Caki2 (cell line): ENCODE results near the gene ALDH1L1. TPM values are rescaled to one million over a fixed set of nuclear protein-coding genes. Genes with fewer than 3 reads are reported as not detected.
"Not testable (repeated sequence)": the region's sequence is repeated elsewhere in the genome, so short reads cannot be mapped to it uniquely, and the experiment has no call there.

Experiments used
- DNase-seq: peaks from one replicate; pipeline ENCODE4 v3.0.0-alpha.2; 2015; ENCODE audit warnings: low read depth
- in situ Hi-C: cut with HindIII; loops from 2 replicates; pipeline ENCODE4 v1.10.0; 2016; ENCODE audit warnings: low sequenced_read_pairs, low pct_unique_long_range_greater_than_20kb, mixed read lengths
- total RNA-seq: library from RNA; depleted of rRNA; stranded (reverse); fragments of >200 nt; shearing (Covaris generic); gene quantifications from 2 replicates; pipeline ENCODE4 v1.2.3, GENCODE V29; 2014; ENCODE audit warnings: low replicate concordance

ALDH1L1 gene
- total RNA-seq, 1 experiment from 2014 or later = 5.9 TPM

DNA sequence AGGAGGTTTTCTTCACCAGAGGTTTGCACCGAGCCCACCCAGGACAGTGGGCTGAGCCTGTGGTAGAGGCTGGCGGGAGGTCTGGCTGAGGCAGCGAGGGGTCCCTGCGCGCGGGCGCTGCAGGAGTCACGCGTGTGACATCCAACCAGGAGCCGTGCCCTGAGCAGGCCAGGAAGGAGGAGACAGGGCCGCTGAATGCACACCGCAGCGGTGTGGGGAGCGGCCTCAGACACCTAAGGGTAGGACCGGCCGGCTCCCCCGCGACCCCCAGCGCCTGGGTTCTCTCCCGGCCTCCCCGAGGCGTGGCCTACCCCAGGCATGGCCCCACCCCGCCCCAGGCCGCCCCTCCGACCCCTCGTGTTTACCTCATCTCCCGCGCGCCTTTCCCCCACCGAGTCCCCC, 96.9 kb downstream of the ALDH1L1 start:
- in situ Hi-C loops = no loop called here

DNA sequence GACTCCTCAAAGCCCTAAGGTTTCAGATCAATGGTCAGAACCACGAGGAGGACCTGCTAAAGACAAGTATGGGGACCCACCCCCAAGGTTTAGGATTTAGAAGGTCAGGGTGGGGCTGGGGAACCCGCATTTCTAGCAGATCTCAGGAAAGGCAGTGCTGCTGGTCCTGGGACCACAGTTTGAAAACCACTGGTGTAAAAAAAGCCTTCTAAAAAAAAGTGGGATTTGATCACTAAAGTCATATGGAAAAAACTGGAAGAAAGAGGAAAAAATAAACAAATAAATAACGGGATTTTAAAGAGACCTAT, 97.3 kb downstream of the ALDH1L1 start:
- DNase-seq = no peak

More for the DNA sequence above, 96.9 kb downstream of the ALDH1L1 start:
- no peak for DNase-seq

DNA sequence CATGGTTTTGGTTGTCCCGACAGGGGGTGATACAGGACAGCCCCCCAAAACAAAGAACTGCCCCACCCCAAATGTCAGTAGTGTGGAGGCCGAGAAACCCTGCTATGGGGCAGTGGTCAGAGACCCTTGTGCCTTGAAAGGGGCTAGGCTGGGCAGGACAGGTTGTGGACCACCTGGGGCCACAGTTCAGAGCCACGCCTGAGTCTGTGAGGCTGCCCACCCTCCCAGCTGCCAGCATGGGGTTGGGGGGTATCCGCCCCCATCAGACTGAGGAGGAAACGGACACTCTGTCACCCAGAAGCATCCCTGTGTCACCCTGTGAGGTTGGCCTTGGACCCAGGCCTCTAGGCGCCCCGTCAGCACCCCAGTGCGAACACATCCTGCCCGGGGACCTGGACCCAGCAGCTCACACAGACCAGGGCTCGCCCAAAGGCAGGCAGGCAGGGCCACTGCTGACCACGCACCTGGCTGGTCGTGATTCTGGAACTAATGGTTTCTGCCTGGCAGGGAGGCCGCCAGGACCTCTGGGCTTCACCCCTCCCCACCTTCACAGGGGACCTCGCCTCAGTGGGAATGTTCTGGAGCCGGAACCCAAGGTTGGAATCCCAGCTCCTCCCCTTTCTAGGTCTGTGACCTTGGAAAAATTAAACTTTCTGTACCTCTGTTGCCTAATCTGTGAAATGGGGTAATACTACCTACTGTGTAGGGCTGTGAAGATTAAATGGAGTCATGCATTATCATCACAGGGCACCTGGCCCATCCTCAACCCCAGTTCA, 97.8 kb downstream of the ALDH1L1 start:
- in situ Hi-C loops = no loop called here
- no peak for DNase-seq

More for the DNA sequence above, 97.3 kb downstream of the ALDH1L1 start:
- in situ Hi-C loops = no loop called here

DNA sequence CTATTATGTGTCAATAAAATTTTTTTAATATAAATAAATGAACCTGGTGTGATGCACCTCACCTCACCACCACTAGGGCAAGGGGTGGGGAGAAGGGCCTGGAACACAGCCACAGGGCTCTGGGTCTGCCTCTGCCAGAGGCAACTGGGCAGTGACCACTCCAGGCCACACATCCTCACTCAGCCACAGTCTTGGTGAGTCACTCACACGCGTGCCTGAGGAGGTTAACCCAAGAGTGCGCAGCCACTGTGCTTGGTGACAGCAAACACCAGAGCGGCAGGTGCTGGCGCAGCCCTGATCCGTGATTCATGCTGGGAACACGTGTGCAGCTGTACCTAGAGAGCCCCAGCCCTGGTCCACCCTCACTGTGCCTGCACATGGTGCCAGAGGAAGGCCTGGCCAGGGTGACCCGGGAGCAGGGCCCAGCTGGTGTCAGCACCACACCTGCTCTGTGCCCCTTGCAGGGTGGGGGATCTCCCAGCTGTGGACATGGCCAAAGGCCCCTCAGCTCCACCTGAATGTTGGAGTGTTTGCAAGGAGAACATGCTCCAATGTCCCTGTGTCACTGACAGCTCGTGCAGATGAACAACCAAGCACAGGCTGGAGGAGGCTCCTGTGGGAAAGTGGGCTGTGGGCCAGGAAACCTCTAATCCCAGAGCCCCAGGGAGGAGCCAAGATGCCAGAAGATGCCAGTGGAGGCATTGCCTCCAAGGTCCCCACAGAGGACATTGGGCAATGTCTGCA, 98.6 kb downstream of the ALDH1L1 start:
- peak; percentile 58 for DNase-seq

DNA sequence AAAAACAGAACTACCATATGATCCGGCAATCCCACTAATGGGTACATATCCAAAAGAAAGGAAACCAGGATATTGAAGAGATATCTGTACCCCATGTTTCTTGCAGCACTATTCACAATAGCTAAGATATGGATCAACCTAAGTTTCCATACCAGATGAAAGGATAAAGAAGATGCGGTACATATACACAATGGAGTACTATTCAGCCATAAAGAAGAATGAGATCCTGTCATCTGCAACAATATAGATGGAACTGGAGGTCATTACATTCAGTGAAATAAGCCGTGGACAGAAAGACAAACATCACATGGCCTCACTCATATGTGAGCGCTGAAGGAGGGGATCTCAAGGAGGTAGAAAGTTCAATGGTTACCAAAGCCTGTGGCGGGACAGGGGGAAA, 99.4 kb downstream of the ALDH1L1 start:
- no peak for DNase-seq
- in situ Hi-C loops = no loop called here

More for the DNA sequence above, 98.6 kb downstream of the ALDH1L1 start:
- in situ Hi-C loops = no loop called here

DNA sequence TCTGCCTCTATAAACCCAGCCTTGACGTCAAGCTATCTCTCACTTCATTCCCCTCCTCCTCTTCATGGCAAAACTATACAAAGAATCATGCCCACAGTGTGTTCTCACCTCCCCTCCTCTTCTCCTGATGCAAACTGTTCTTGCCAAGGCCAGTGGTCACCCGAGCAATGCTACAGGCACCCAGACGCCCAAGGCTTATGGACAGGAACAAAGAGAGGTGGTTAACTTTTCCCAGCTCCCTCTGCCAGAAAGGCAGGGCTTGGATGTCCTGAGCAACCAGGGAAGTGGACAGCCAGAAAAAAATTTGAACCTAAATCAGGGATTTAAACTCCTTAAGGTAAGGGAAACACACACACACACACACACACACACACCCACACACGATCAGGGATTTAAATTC, 101.5 kb downstream of the ALDH1L1 start:
- DNase-seq = no peak
- in situ Hi-C loops = no loop called here

DNA sequence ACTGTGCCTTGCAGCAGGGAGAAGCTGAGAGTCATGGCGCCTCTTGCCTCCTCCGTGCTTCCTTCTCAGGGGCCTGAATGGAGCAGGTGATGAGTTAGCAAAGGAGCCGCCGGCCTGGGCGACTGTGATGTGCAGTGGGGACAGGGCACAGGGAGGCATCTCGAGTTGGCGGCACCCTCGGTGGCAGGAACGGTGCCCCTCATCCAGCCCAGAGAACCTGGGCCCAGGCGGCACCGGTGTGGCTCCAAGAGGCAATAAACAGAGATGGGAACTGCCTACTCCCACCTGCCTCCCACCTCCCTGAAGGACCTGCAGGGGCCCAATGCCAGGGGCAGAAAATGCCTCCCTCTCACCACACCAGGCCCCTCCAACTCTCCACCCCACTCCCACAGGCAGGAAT, 102.6 kb downstream of the ALDH1L1 start:
- no peak for DNase-seq
- in situ Hi-C loops = no loop called here

DNA sequence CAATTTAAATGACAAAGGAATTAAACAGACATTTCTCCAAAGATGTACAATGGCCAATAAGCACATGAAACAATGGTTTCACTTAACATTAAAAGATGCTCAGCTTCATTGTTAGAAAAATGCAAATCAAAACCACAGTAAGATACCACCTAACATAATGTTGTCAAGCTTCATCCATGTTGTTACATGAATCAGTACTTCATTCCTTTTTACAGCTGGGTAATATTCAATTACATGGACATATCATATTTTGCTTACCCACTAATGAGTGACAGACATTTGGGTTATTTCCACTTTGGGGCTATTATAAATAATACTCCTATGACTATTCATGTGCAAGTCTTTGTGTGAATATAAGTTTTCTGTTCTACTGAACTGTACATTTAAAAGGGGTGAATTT, 104.2 kb downstream of the ALDH1L1 start:
- DNase-seq = no peak
- in situ Hi-C loops = no loop called here

DNA sequence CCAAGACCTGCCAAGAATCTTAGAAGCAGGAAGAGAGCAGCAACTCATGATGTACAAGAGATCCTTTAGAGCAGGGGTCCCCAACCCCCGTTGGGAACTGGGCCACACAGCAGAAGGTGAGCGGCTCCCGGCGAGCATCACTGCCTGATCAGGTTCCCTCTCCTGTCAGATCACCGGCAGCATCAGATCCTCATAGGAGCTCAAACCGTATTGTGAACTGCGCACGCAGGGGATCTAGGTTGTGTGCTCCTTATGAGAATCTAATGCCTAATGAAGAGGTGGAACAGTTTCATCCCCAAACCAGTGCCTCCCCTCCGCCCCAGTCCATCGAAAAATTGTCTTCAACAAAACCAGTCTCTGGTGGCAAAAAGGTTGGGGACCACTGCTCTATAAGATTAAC, 110.2 kb downstream of the ALDH1L1 start:
- no peak for DNase-seq
- in situ Hi-C loops = no loop called here

DNA sequence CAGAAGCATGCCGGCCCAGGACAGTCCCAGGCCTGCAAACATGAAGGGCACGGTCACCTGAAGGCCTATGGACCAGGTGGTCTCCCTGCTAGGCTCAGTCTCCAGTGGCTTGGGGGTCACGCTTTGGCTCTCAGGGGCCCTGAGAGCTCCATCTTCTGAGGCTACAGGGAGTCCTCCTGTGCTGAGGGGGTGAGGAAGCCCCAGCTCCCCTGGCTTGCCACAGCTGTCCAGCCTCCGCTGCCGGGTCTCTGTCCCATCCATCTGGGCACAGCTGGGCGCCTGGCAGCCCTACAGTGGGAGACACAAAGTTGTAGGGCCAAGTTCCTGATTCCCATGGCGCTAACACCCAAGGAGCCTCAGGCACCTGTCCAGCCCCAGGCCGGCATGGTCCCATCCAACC, 112.4 kb downstream of the ALDH1L1 start:
- DNase-seq = no peak
- in situ Hi-C loops = no loop called here

DNA sequence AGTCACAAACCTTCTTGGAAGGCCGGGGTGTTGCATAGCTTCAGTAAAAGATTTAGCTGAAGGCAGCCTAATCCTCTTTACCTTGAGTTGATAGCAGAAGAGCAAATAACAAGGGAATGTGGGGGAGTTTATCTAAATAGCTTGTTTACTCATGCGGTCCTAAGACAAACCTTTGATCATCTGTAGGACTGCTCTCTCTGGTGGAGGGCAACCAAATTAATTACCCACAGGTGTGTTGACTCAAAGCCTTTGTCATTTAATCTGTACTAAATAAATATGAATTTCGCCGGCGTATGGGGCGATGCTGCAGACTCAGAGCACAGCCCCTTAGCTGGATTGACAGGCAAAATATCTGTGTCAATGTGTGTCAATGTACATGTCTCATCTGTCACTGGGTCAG, 113.7 kb downstream of the ALDH1L1 start:
- in situ Hi-C loops, DNase-seq: not testable (repeated sequence)

DNA sequence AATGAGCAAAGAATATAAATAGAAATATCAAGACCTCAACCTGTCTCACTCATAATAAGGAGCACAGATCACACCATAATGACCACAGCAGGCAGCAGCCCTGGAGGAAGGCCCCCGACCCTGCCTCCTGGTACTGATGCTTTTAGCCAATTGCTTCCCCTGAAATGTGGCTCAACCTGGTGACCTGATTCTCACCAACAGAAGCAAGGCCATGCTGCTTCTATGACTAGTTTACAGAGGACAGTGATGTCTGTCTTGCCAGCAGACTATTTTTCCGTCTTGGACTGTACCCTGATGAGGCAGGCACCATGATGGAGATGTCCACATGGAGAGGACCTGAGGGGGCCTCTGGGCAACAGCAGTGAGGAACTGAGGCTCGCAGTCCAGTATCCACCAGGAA, 114.5 kb downstream of the ALDH1L1 start:
- DNase-seq = no peak
- in situ Hi-C loops = no loop called here

DNA sequence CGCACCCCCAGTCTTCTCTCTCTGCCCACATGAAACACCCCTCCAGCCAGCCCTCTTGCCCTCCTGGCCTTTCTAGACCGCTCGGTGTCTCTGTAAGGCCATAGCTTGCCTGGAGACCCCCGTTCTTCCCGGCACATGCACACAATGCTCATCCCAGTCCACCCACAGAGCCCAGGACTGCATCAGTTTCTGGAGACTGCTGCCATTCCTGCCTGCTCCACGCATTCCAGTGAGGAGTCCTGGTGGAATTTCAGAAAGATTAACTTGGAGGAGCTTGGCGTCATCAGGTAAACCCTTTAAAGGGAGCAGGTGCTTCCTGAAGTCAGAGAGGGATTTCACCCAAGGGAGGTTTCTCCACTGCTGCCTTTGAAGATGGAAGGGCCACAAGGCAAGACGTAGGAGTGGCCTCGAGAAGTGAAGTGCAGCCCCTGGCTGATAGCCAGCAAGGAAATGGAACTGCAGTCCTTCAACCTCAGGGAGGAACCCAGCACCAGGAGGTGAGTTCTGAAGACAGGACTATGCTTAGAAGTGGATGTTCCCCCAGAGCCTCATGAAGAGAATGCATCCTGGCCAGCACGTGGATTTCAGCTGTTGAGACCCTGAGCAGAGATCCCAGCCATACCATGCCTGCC, 115.6 kb downstream of the ALDH1L1 start:
- no peak for DNase-seq
- in situ Hi-C loops = no loop called here

DNA sequence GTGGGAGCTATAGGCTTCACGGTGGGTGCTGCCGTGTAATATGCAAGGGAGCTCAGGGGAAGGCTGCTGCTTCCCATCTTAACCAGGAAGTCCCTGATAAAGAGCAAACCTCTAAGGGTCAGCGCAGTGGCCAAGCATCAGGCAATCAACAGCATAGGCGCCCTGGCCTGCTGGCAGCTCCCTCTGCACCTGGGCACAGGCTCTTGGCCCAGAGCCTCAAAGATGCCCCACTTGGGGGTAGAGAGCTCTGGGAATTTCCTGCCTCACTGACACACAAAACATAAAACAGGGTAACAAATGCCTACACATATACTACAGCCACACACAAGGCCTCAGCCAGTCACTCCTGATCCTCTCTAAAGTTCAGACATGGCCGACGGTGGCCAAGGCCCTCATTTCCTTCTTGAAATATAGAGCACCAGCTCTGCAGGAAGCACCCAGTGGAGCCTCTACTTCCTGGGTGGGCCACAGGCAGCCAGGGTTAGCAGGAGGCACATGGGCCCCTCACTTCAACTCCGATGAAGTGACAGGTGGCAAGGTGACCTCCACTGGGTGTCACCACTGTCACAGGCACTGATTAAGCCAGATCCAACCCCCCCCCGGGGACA, 116.9 kb downstream of the ALDH1L1 start:
- in situ Hi-C loops = no loop called here
- no peak for DNase-seq

DNA sequence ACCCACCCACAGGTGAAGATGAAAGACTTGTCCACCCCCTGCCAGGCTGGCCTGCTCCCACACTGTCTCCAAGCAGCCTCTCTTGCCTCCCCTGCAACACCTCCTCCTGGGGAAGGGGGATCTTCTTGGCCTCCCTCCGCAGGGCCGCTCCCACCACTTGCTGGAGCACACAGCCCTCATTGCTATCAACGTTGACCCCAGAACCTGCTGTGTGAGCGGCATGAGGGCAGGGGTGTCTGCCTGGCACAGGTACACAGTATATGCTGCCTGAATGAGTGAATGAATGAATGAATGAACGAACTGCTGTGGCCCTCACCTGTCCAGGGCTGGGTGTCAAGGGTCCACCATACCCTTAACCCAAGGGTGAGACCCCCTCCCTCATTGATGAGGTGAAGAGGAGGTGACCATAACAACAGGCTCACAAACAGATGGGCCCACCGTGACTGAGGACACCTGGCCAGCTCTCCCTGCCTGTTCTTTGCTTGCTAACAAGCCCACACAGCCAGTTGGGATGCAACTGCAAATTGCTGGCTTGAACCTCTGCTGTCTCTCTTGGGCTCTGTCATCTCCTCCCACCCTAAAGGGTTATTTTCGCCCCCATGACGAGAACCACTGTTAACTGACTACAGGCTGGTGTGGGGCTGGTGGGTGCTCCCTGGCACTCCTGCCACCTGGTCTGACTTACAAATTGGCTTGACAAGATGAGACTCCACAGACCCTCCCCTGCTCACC, 118.9 kb downstream of the ALDH1L1 start:
- in situ Hi-C loops = no loop called here
- no peak for DNase-seq

DNA sequence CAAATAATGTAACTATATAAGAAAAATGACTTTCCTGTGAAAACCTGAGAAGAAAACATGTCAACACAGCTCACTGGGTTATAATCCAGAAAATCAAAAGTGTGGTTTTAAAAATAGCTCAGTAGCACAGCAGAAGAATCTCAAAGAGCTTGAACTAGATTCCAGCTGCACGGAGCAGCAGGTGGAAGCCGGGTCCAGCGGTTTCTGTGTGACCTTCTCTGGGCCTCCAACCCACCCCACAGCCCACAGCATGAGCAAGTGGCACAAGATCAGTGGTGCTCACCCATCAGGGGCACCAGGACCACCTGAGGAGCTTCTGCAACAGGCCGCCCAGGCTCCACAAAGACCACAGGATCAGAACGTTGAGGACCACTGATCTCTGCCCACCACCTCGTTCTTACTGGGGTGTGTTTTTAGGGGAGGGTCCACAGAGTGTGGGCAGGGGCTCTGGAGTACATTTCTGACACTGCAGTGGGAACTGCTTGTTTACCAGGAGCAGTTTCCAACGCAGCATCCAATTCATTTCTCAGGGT, 119.7 kb downstream of the ALDH1L1 start:
- in situ Hi-C loops = no loop called here
- no peak for DNase-seq

DNA sequence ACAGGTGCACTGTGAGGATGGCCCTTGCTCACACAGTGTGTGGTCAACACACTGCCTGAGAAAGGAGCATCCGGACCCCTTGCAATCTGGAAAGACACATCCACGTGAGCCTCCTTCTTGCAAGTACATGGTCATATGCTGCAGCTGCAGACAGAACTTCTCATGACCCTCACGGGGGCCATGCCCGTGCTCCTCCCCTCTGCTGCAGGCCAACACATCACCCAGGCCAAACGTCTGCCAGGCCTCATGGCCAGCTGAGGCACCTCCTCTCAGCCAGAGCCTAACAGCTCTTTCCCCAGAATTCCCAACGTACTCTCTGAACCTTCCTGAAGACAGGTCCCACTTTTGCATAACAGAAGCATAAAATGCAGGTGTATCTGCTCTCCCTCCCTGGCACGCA, 121.7 kb downstream of the ALDH1L1 start:
- in situ Hi-C loops = no loop called here
- DNase-seq = no peak

DNA sequence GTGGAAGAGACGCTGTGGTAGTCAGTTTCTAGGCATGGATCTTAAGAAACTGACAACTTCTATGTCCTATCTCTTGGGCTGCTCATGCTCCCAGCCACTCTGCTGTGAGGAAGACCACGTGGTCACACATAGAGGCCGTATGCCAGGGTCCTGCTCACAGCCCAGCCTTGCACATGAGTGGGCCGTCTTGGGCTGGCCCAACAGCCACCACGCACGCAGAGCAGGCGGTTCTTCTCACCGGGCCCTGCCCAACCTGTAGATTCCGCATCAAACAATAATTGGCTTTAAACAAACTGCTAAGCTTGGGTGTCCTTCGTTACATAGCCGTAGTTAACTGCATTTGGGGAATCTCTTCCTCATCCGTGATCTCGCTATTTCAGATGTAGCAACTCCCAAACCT, 122.5 kb downstream of the ALDH1L1 start:
- in situ Hi-C loops = no loop called here
- DNase-seq = no peak
